Kidney (tissue), 14 donors: ENCODE results near the gene PDCD1LG2. TPM values are rescaled to one million over a fixed set of nuclear protein-coding genes. Genes with fewer than 3 reads are reported as not detected.
A peak's percentile ranks its signal among the peaks of the same experiment; 100 is the strongest.

Source experiments
- DNase-seq, 5 donors: peaks; one replicate each; pipeline ENCODE4 v3.0.0-alpha.2; 2013 to 2020
- FAIRE-seq: peaks from 2 replicates; lab custom pipeline; 2012; peaks lifted over from hg19 to GRCh38; lab: Jason Lieb, UNC
- H3K27ac ChIP-seq, 2 donors: one replicate each; pipeline ENCODE4 v1.7.0; 2013; ENCODE audit warnings: low read depth in 2 of 2, low read length in 2 of 2, inconsistent platforms in 1 of 2
- H3K27me3 ChIP-seq: one replicate; pipeline ENCODE4 v1.7.1; 2013; ENCODE audit warnings: low read length, inconsistent platforms; ENCODE audit not compliant: control insufficient read depth, insufficient read depth
- H3K36me3 ChIP-seq, 3 donors: one replicate each; pipeline versions ENCODE4 v1.7.0 to v1.7.1; 2013; ENCODE audit warnings: low read length in 3 of 3, control low read depth in 1 of 3, inconsistent platforms in 1 of 3; ENCODE audit not compliant: insufficient read depth in 3 of 3, control insufficient read depth in 2 of 3
- H3K4me1 ChIP-seq, 3 donors: one replicate each; pipeline versions ENCODE4 v1.7.0 to v1.7.1; 2013; ENCODE audit warnings: low read length in 3 of 3, inconsistent platforms in 1 of 3, low read depth in 1 of 3; ENCODE audit not compliant: control insufficient read depth in 2 of 3, insufficient read depth in 2 of 3
- H3K4me3 ChIP-seq, 3 donors: one replicate each; pipeline versions ENCODE4 v1.7.0 to v1.8.1; 2013; ENCODE audit warnings: low read length in 3 of 3, control low read depth in 1 of 3, inconsistent platforms in 1 of 3
- H3K9ac ChIP-seq, 3 donors: one replicate each; pipeline versions ENCODE4 v1.7.0 to v1.7.1; 2013; ENCODE audit warnings: low read length in 3 of 3, control low read depth in 1 of 3, inconsistent platforms in 1 of 3
- H3K9me3 ChIP-seq, 3 donors: one replicate each; pipeline versions ENCODE4 v1.7.0 to v1.7.1; 2013; ENCODE audit warnings: low read length in 3 of 3, control low read depth in 1 of 3, inconsistent platforms in 1 of 3; ENCODE audit not compliant: control insufficient read depth in 2 of 3, insufficient read depth in 1 of 3
- intact Hi-C: fragments of 100-400 bp; cut with DNase I; formaldehyde crosslinking; loops from one replicate; pipeline ENCODE4 v1.11.1; 2022
- polyA plus RNA-seq: library from polyadenylated mRNA; stranded (reverse); fragments of 350-450 nt; fragmentation: Illumina TruSeq; extraction: RNeasy Lipid Tissue Mini Kit (QIAGEN cat#74804); gene quantifications from one replicate; pipeline ENCODE4 v1.2.3, GENCODE V29; 2014; ENCODE audit warnings: low read depth, low replicate concordance; ENCODE audit not compliant: insufficient read depth
- total RNA-seq: library from RNA; stranded (reverse); fragmentation: NEBNext Ultra II Directional; extraction: Animal tissue kit (Norgen Biotek cat#: 25700); gene quantifications from one replicate; pipeline ENCODE4 v1.2.1, GENCODE V29; 2021
- TF ChIP-seq, protein P1 (sequence below): IDR thresholded peaks from 3 replicates; pipeline ENCODE4 v1.5.1; 2012; ENCODE audit warnings: mild to moderate bottlenecking, moderate library complexity, borderline replicate concordance; ENCODE audit not compliant: insufficient read depth; ENCODE audit errors: extremely low read depth
- donor health status: control.
- donor health status: control.
- donor health status: control.
- donor health status: control.
- donor health status: control.
- donor health status: DM: yes; HTN: yes; CAD: no.
- donor health status: Normal renal cell carcinoma (clear cell type).

Gene PDCD1LG2
- total and polyA plus RNA-seq, 2 donors from 2014 or later: 1.5 to 2.4 TPM

GRCh38 chr9:5529683-5530221 is 19.4 kb downstream of the PDCD1LG2 start:
- Histone ChIP-seq H3K9ac (no peak overlapping the region), H3K27ac (no peak overlapping the region), H3K36me3 (no peaks in the 10 kb centered on the region), H3K4me1 (peaks cover 0 to 2% (median 0%) of the 10 kb centered on the region in 3 donors), H3K4me3 (no peak overlapping the region), H3K9me3 (no peaks in the 10 kb centered on the region), H3K27me3 (no peaks in the 10 kb centered on the region)
- DNase-seq (no peak), FAIRE-seq (no peak)
- intact Hi-C loops: no loop called here
- TF ChIP-seq, protein P1, sequence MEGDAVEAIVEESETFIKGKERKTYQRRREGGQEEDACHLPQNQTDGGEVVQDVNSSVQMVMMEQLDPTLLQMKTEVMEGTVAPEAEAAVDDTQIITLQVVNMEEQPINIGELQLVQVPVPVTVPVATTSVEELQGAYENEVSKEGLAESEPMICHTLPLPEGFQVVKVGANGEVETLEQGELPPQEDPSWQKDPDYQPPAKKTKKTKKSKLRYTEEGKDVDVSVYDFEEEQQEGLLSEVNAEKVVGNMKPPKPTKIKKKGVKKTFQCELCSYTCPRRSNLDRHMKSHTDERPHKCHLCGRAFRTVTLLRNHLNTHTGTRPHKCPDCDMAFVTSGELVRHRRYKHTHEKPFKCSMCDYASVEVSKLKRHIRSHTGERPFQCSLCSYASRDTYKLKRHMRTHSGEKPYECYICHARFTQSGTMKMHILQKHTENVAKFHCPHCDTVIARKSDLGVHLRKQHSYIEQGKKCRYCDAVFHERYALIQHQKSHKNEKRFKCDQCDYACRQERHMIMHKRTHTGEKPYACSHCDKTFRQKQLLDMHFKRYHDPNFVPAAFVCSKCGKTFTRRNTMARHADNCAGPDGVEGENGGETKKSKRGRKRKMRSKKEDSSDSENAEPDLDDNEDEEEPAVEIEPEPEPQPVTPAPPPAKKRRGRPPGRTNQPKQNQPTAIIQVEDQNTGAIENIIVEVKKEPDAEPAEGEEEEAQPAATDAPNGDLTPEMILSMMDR: no peak

DNA sequence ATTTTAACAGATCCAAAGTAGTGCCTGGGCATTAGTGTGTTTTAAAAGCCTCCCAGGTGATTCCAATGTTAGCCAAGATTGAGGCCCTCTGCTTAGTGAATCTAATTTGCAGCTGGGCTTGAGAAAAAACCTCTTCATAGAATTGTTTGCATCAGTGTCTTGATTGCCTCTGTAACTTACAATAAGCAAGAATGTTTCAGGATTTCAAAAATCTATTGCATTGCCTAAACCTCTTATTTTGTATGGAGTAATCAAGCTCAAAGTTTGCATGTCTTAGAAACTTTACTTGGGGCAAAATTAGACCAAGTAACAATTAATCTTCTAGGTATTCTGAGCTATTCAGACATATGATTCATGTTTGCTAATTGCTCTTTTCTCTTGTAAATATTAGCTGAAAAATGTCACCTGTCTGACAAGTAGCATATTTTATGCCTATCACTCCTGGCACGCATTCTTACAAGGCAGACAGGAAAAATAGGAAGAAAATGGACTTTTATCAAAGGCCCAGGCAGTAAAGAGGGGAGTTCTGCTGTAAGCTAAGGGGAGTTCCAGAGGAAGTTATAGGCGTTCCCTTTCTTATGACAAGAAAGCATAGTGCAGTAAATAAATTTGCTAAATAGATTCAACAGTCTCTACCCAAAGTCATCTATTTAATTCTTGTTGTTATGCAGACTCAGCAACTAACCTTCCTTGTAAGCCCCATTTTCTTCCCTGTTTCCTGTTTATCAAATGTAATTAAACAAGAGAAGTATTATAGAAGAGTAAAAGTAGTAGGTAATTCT is 21.0 kb downstream of the PDCD1LG2 start:
- Histone ChIP-seq H3K4me3 (no peak overlapping the region), H3K4me1 (peaks cover 0 to 2% (median 0%) of the 10 kb centered on the region in 3 donors), H3K9ac (no peak overlapping the region), H3K27ac (no peak overlapping the region), H3K9me3 (no peaks in the 10 kb centered on the region), H3K27me3 (no peaks in the 10 kb centered on the region), H3K36me3 (no peaks in the 10 kb centered on the region)
- intact Hi-C loops: no loop called here
- FAIRE-seq: no peak
- TF ChIP-seq, protein P1: no peak
- DNase-seq: no peak

DNA sequence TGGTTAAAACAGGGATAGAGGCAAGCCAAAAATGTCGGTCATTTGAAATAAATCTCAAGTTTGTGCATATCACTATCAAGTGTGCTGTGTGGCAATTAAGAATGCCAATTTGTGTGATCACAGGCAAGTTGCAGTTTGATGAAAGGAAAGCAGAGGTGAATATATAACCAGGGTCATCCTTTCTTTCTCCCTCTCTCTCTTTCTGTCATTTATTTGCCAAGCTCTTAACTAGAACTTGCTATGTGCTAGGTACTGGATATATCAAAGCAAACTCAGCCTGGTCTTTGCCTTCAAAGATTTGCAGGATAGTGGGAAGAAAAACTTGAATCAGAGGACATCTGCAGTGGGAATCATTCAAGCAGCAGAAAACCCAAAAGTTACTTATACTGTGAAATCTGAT is 22.0 kb downstream of the PDCD1LG2 start:
- FAIRE-seq (peak; percentile 8), DNase-seq (peak in 2 of 5 donors; percentile 30 to 37)
- intact Hi-C loops: no loop called here
- H3K4me1 ChIP-seq: peaks cover 0 to 2% (median 0%) of the 10 kb centered on the region in 3 donors
- no peaks in the 10 kb centered on the region for H3K27me3 ChIP-seq
- H3K9me3 ChIP-seq: no peaks in the 10 kb centered on the region
- H3K4me3 ChIP-seq: no peak overlapping the region
- no peak overlapping the region for H3K9ac ChIP-seq
- TF ChIP-seq, protein P1: no peak
- H3K36me3 ChIP-seq: no peaks in the 10 kb centered on the region
- H3K27ac ChIP-seq: no peak overlapping the region
